AG09309 (cell line): Measurements from ENCODE around the gene SLC31A1.

Experiments used
- DNase-seq: peaks from one replicate; pipeline ENCODE4 v3.0.0-alpha.2; 2010; ENCODE audit warnings: low read depth
- H3K4me3 ChIP-seq: 2 replicates; pipeline ENCODE4 v1.5.1; 2011; ENCODE audit warnings: mild to moderate bottlenecking, low read depth, low read length, moderate library complexity; ENCODE audit not compliant: control insufficient read depth
- CTCF ChIP-seq: IDR thresholded peaks from 2 replicates; pipeline ENCODE4 v1.5.1; 2011; ENCODE audit warnings: mild to moderate bottlenecking, low read depth, low read length, inconsistent platforms; ENCODE audit not compliant: insufficient read depth, control insufficient read depth; ENCODE audit errors: missing control alignments

The SLC31A1 gene

GRCh38 chr9:113298924-113299770 is 77.8 kb downstream of the SLC31A1 start:
- no peak for TF ChIP-seq CTCF
- H3K4me3 ChIP-seq = no peak overlapping the region
- no peak for DNase-seq

GRCh38 chr9:113299800-113300292 is 78.5 kb downstream of the SLC31A1 start:
- TF ChIP-seq CTCF = no peak
- H3K4me3 ChIP-seq = no peak overlapping the region
- DNase-seq = no peak

GRCh38 chr9:113301548-113301947 is 80.2 kb downstream of the SLC31A1 start:
- DNase-seq = no peak
- H3K4me3 ChIP-seq = no peak overlapping the region
- TF ChIP-seq CTCF = no peak

- no peak for TF ChIP-seq CTCF
- no peak for DNase-seq
- no peak within 1 kb of the TSS for H3K4me3 ChIP-seq
Measured at GRCh38 chr9:113302792-113303418, 81.6 kb downstream of the SLC31A1 start, which contains the start of gene RNF183. Gene RNF183, minus strand, starts transcription at chr9:113303376. Its CDS starts 5,192 bp downstream, at chr9:113298184.

- no peak for DNase-seq
- no peak overlapping the region for H3K4me3 ChIP-seq
- TF ChIP-seq CTCF = no peak
Measured at GRCh38 chr9:113306566-113306965, 85.2 kb downstream of the SLC31A1 start.

GRCh38 chr9:113307396-113307975 is 86.1 kb downstream of the SLC31A1 start:
- TF ChIP-seq CTCF = no peak
- no peak overlapping the region for H3K4me3 ChIP-seq
- DNase-seq = no peak
